Neural cell (in vitro differentiated cells): Measurements from ENCODE around the gene EBLN2. TPM values are rescaled to one million over a fixed set of nuclear protein-coding genes. Genes with fewer than 3 reads are reported as not detected.

Source experiments
- H2AFZ ChIP-seq: fragments of 200-600, 300-800 bp; sonication (generic), shearing (Covaris generic); 2 replicates; pipeline ENCODE4 v1.6.0; 2014; ENCODE audit warnings: low read depth, mild to moderate bottlenecking, antibody characterized with exemption, low read length, moderate library complexity
- H3F3A ChIP-seq: fragments of 200-600 bp; shearing (Covaris generic); 2 replicates; pipeline ENCODE4 v1.6.1; 2016; ENCODE audit warnings: mild to moderate bottlenecking, moderate library complexity, mixed read lengths, antibody characterized with exemption, low read length; ENCODE audit not compliant: insufficient read depth, poor library complexity, severe bottlenecking
- H3K27ac ChIP-seq: fragments of 200-600, 300-800 bp; sonication (generic), shearing (Covaris generic); 2 replicates; pipeline ENCODE4 v1.5.1; 2014; ENCODE audit warnings: mild to moderate bottlenecking, low read length, moderate library complexity
- H3K27me3 ChIP-seq: fragments of 300-800, 200-600 bp; sonication (generic), shearing (Covaris generic); 2 replicates; pipeline ENCODE4 v1.6.0; 2014; ENCODE audit warnings: mild to moderate bottlenecking, low read depth, low read length, moderate library complexity; ENCODE audit not compliant: insufficient read depth
- H3K36me3 ChIP-seq: fragments of 300-800, 200-600 bp; sonication (generic), shearing (Covaris generic); 2 replicates; pipeline ENCODE4 v1.5.1; 2014; ENCODE audit warnings: mild to moderate bottlenecking, antibody characterized with exemption, low read length, moderate library complexity; ENCODE audit not compliant: insufficient read depth
- H3K4me2 ChIP-seq: fragments of 300-800, 200-600 bp; sonication (generic), shearing (Covaris generic); 2 replicates; pipeline ENCODE4 v1.6.0; 2014; ENCODE audit warnings: mild to moderate bottlenecking, low read length
- H3K4me3 ChIP-seq: fragments of 300-800, 200-600 bp; sonication (generic), shearing (Covaris generic); 2 replicates; pipeline ENCODE4 v1.5.1; 2014; ENCODE audit warnings: mild to moderate bottlenecking, low read length, moderate library complexity
- H3K79me2 ChIP-seq: fragments of 200-600 bp; shearing (Covaris generic); replicated peaks from 2 replicates; pipeline ENCODE4 v1.6.0; 2014; ENCODE audit warnings: mild to moderate bottlenecking, low read length, moderate library complexity; ENCODE audit not compliant: insufficient read depth
- H3K9ac ChIP-seq: fragments of 300-800, 200-600 bp; sonication (generic), shearing (Covaris generic); 2 replicates; pipeline ENCODE4 v1.6.1; 2016; ENCODE audit warnings: mild to moderate bottlenecking, low read length, mixed read lengths
- H3K9me2 ChIP-seq: fragments of 200-600 bp; shearing (Covaris generic); 2 replicates; pipeline ENCODE4 v1.6.1; 2016; ENCODE audit warnings: mild to moderate bottlenecking, low read length, mixed read lengths; ENCODE audit not compliant: insufficient read depth
- H3K9me3 ChIP-seq: fragments of 200-600, 300-800 bp; sonication (generic), shearing (Covaris generic); 2 replicates; pipeline ENCODE4 v1.6.1; 2016; ENCODE audit warnings: mild to moderate bottlenecking, mixed run types, low read length, moderate library complexity, mixed read lengths
- H4K20me1 ChIP-seq: fragments of 200-600 bp; shearing (Covaris generic); 2 replicates; pipeline ENCODE4 v1.6.1; 2016; ENCODE audit warnings: mild to moderate bottlenecking, mixed run types; ENCODE audit not compliant: insufficient read depth
- EP300 ChIP-seq: fragments of 450-650 bp; conservative IDR thresholded peaks from 2 replicates; pipeline ENCODE4 v1.6.1; 2014; ENCODE audit warnings: antibody characterized with exemption, mild to moderate bottlenecking, moderate library complexity; ENCODE audit not compliant: poor library complexity, severe bottlenecking
- EZH2 ChIP-seq: fragments of 200-600, 300-800 bp; shearing (Covaris generic), sonication (generic); IDR thresholded peaks from 2 replicates; pipeline ENCODE4 v1.6.1; 2014; ENCODE audit warnings: antibody characterized with exemption, low read length, borderline replicate concordance, mild to moderate bottlenecking; ENCODE audit not compliant: insufficient read depth, poor library complexity, severe bottlenecking
- MXI1 ChIP-seq: fragments of 450-650 bp; conservative IDR thresholded peaks from 2 replicates; pipeline ENCODE4 v1.6.1; 2014; ENCODE audit warnings: antibody characterized with exemption, mild to moderate bottlenecking; ENCODE audit not compliant: poor library complexity, severe bottlenecking
- POLR2AphosphoS5 ChIP-seq: IDR thresholded peaks from 2 replicates; pipeline ENCODE4 v1.6.1; 2012
- RAD21 ChIP-seq: fragments of 450-650 bp; conservative IDR thresholded peaks from 2 replicates; pipeline ENCODE4 v1.6.1; 2014; ENCODE audit warnings: antibody characterized with exemption, mild to moderate bottlenecking, moderate library complexity
- SMC3 ChIP-seq: fragments of 450-650 bp; conservative IDR thresholded peaks from 2 replicates; pipeline ENCODE4 v1.6.1; 2014; ENCODE audit warnings: antibody characterized with exemption, mild to moderate bottlenecking, moderate library complexity; ENCODE audit not compliant: poor library complexity
- TAF1 ChIP-seq: IDR thresholded peaks from 2 replicates; pipeline ENCODE4 v1.6.1; 2012; ENCODE audit warnings: low read depth
- polyA plus RNA-seq: library from polyadenylated mRNA; depleted of rRNA; stranded (reverse); fragments of >200 nt; gene quantifications from 2 replicates; pipeline ENCODE4 v1.2.3, GENCODE V29; 2014
- TF ChIP-seq, protein P1 (sequence below): fragments of 450-650 bp; IDR thresholded peaks from 2 replicates; pipeline ENCODE4 v1.5.1; 2014; ENCODE audit warnings: antibody characterized with exemption, mild to moderate bottlenecking, moderate library complexity; ENCODE audit not compliant: poor library complexity, severe bottlenecking
- TF ChIP-seq, protein P2 (sequence below): IDR thresholded peaks from 2 replicates; pipeline ENCODE4 v1.6.1; 2012; ENCODE audit warnings: borderline replicate concordance

Gene EBLN2
- polyA plus RNA-seq, 1 donor from 2014 or later: 8.3 TPM

DNA sequence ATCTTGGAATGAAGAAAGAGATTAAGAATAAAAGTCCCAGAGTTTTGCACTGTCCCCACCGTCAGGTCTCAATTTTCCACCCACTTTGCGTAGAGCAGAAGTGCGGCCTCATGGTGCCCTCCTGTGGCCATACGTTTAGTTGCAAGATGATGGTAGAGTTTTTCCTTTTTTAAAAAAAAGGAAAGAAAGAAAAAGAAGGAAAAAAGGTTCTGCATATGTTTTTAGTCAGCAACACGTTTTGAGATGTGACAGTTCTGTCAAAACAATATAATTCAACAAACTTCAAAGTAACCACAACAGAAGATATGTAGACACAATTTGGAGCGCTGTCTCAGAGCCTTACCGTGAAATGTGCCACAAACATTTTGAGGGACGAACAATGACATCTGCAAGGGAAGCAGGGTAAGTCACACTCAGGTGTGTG is 24.6 kb downstream of the EBLN2 start:
- no peak overlapping the region for H3K27ac ChIP-seq
- H3K4me3 ChIP-seq: no peak overlapping the region
- no peaks in the 10 kb centered on the region for H3K36me3 ChIP-seq
- no peak overlapping the region for H3K4me2 ChIP-seq
- H2AFZ ChIP-seq: no peak overlapping the region
- no peaks in the 10 kb centered on the region for H4K20me1 ChIP-seq
- no peaks in the 10 kb centered on the region for H3K27me3 ChIP-seq
- H3K79me2 ChIP-seq: no peaks in the 10 kb centered on the region
- H3K9ac ChIP-seq: no peak overlapping the region
- no peaks in the 10 kb centered on the region for H3K9me2 ChIP-seq
- no peaks in the 10 kb centered on the region for H3K9me3 ChIP-seq
- H3F3A ChIP-seq: no peaks in the 10 kb centered on the region
- TF ChIP-seq TAF1 (no peak), SMC3 (peak; percentile 92), MXI1 (no peak), RAD21 (peak; percentile 94)
- TF ChIP-seq, protein P1, sequence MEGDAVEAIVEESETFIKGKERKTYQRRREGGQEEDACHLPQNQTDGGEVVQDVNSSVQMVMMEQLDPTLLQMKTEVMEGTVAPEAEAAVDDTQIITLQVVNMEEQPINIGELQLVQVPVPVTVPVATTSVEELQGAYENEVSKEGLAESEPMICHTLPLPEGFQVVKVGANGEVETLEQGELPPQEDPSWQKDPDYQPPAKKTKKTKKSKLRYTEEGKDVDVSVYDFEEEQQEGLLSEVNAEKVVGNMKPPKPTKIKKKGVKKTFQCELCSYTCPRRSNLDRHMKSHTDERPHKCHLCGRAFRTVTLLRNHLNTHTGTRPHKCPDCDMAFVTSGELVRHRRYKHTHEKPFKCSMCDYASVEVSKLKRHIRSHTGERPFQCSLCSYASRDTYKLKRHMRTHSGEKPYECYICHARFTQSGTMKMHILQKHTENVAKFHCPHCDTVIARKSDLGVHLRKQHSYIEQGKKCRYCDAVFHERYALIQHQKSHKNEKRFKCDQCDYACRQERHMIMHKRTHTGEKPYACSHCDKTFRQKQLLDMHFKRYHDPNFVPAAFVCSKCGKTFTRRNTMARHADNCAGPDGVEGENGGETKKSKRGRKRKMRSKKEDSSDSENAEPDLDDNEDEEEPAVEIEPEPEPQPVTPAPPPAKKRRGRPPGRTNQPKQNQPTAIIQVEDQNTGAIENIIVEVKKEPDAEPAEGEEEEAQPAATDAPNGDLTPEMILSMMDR: peak; percentile 88

DNA sequence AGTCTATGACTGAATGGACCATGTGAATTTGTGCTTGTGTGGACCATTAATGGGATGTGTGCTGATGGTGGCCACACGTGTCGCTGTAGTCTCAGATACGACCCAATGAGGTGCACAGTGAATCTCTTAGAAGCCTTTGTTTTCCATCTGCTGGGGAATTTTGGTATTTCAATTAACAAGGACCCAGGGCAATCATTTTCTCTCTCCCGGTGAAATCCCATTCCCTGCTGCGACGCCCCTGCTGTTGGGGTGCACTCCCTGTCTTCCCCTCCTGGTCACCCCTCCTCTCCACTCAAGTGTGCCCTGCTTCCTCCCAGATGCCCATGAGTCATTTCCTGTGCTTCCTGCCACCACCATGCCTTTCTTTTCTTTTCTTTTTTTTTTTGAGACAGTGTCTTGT is 32.7 kb downstream of the EBLN2 start:
- Histone ChIP-seq H3K9me3 (no peaks in the 10 kb centered on the region), H3K4me2 (no peak overlapping the region), H3K4me3 (no peak overlapping the region), H3K9ac (no peak overlapping the region), H2AFZ (no peak overlapping the region), H3K36me3 (no peaks in the 10 kb centered on the region), H3K27ac (no peak overlapping the region), H4K20me1 (no peaks in the 10 kb centered on the region), H3K27me3 (no peaks in the 10 kb centered on the region), H3F3A (no peaks in the 10 kb centered on the region), H3K79me2 (no peaks in the 10 kb centered on the region), H3K9me2 (no peaks in the 10 kb centered on the region)
- no peak for TF ChIP-seq EZH2
- no peak for TF ChIP-seq SMC3
- no peak for TF ChIP-seq RAD21
- TF ChIP-seq EP300: no peak
- TF ChIP-seq MXI1: no peak
- no peak for TF ChIP-seq TAF1
- TF ChIP-seq, protein P1: no peak
- TF ChIP-seq, protein P2, sequence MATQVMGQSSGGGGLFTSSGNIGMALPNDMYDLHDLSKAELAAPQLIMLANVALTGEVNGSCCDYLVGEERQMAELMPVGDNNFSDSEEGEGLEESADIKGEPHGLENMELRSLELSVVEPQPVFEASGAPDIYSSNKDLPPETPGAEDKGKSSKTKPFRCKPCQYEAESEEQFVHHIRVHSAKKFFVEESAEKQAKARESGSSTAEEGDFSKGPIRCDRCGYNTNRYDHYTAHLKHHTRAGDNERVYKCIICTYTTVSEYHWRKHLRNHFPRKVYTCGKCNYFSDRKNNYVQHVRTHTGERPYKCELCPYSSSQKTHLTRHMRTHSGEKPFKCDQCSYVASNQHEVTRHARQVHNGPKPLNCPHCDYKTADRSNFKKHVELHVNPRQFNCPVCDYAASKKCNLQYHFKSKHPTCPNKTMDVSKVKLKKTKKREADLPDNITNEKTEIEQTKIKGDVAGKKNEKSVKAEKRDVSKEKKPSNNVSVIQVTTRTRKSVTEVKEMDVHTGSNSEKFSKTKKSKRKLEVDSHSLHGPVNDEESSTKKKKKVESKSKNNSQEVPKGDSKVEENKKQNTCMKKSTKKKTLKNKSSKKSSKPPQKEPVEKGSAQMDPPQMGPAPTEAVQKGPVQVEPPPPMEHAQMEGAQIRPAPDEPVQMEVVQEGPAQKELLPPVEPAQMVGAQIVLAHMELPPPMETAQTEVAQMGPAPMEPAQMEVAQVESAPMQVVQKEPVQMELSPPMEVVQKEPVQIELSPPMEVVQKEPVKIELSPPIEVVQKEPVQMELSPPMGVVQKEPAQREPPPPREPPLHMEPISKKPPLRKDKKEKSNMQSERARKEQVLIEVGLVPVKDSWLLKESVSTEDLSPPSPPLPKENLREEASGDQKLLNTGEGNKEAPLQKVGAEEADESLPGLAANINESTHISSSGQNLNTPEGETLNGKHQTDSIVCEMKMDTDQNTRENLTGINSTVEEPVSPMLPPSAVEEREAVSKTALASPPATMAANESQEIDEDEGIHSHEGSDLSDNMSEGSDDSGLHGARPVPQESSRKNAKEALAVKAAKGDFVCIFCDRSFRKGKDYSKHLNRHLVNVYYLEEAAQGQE: no peak
- TF ChIP-seq POLR2AphosphoS5: no peak
